Embryonic facial prominence (tissue), 1 donor: ENCODE data around the gene CACNA1B.
"Not testable (repeated sequence)": the region's sequence is repeated elsewhere in the genome, so short reads cannot be mapped to it uniquely, and the experiment has no call there.

Experiments used
- DNase-seq: peaks from one replicate; pipeline ENCODE4 v3.0.0-alpha.2; 2016; ENCODE audit errors: extremely low spot score

CACNA1B gene

GRCh38 chr9:138071292-138071691, 193.7 kb downstream of the CACNA1B start:
- DNase-seq, result no peak

- no peak for DNase-seq
These were observed 194.1 kb downstream of the CACNA1B start for GRCh38 chr9:138071731-138072130.

DNA sequence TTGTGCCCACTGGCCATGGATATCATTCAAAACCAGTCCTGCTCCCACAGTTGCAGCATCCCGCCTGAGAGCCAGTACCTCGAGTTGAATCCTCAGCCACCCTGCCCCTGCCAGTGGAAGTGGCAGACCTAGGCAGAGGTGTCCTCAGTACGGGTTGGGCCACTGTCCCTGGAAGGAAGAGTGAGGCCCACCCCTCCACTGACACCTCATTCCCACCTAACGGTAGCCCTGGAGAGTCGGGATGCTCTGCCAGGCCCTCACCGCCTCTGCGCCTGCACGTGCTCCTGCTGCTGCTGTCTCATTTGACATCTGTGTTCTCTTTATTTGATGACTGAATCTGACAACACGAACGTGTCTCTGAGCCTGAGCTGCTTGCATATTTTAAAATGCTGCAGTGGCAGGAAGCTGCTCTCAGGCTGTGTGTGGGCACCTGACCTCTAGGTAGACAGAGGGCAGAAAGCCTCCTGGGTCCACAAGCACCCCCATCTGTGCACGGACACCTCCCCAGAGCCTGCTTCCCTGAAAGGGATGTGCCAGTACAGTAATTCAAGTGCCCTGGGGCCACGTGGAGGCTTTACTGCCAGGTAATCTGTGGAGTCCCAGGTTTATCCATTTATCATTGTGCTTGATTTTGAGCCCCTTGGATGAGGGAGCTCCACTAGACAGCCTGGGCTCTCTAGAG, 194.7 kb downstream of the CACNA1B start:
- no peak for DNase-seq

DNA sequence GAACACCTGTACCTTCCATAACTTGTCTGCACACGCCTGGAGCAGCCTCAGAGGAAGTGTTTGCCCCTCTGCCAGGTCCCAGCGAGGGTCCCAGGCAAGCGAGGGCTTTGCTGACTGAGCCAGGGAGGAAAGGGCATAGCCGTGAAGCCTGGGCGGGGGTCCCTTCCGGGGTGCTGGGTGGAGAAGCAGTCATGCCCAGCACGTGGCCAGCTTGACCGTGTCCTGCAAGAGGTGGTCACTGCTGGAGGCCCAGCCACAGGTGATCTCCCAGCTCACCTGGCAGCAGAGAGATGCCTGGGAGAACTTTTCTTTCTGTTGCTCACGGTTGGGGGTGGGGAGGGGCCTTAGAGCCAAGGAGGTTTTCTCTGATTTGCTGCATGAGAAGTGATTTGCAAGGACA, 195.3 kb downstream of the CACNA1B start:
- DNase-seq, result no peak

DNA sequence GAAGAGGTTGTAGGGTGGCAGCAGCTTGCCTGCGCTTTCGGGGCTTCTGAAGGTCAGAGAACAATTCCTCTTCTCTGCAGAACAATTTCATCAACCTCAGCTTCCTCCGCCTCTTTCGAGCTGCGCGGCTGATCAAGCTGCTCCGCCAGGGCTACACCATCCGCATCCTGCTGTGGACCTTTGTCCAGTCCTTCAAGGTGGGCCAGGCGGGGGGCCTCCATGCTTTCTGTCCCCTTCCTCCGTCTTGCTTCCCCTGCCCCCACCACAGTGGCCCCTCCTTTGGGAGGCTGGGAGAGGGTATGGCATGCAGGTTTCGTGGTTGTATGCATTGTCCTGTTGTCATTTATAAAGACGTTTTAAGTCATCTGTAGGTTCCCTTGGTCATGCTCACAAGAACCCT, 195.8 kb downstream of the CACNA1B start:
- no peak for DNase-seq

- DNase-seq, result no peak
These were observed 196.2 kb downstream of the CACNA1B start for GRCh38 chr9:138073808-138074207.

- DNase-seq, result no peak
These were observed 196.9 kb downstream of the CACNA1B start for GRCh38 chr9:138074516-138074915.

- DNase-seq, result no peak
These were observed 197.9 kb downstream of the CACNA1B start for GRCh38 chr9:138075496-138075895.

DNA sequence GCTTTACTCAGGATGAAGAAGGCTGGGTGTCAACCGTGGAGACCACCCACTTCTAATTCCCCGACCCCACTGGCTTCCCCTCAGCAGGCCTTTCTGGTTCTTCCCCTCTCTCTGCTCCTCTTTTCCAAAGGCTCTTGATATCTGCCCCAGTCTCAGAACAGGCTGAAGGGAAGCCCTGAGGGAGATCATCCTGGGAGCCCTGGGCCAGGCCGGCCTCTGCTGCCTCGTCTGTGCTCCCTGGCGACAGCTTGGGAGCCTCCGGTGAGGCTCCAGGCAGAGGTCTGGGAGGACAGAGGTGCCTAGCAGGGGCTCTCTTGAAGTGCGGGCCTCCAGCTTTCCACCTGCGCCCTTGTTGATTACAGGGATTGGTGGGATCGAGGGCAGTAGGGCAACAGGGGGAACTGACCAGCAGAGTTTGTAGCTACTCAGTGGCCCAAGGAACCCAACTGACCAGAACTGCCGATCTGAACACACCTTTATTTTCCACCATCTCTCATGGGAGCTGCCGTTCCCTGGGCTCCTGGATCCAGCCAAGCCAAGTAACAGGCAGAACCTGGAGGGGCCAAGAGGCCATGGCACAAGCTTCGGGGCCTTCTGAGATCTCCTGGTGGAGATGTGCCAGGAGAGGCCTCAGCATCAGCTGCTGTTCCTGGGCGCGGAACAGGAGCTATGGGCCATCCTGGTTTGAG, 198.5 kb downstream of the CACNA1B start:
- DNase-seq, result no peak

DNA sequence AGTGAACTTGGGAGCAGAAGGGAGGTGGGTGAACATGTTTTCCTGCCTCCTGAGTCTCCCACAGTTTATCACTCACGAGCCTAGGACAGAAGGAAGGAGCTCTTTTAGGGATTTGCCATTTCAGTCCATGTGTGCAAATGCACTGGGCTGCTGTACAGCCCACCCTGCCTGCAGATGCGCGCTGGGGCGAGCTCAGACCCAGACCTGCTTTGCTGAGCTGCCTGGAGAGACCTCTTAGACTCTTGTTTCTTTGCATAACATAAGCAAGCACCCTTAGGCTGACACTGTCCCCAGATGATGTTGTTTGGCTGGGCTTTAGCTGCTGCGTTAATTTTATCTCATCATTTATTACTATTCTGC, 199.0 kb downstream of the CACNA1B start:
- no peak for DNase-seq

GRCh38 chr9:138077126-138077525, 199.5 kb downstream of the CACNA1B start:
- no peak for DNase-seq

DNA sequence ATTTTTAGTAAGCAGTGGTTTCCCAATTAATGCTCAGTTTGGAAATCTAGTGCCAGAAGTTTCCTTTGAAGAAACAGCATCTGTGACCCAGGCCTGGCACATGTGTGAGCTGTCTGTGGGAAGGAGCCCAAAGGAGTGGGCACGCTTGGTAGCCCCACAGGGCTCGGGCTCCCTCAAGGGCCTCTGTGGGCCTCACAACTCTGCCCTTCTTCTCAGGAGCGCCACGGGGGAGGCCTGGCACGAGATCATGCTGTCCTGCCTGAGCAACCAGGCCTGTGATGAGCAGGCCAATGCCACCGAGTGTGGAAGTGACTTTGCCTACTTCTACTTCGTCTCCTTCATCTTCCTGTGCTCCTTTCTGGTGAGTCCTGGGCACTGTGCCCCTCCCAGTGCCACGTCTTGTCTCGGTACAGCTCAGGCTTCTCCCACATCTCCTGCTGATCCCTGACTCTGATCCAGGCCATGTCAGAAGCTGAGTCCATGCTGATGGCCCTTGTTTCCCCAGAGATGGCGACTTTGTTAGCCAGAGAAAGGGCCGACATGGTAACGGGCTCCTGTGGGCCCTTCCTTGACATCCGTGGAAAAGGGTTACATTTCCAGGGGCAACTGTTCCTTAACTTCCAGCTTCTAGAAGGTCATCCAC, 200.4 kb downstream of the CACNA1B start:
- no peak for DNase-seq

DNA sequence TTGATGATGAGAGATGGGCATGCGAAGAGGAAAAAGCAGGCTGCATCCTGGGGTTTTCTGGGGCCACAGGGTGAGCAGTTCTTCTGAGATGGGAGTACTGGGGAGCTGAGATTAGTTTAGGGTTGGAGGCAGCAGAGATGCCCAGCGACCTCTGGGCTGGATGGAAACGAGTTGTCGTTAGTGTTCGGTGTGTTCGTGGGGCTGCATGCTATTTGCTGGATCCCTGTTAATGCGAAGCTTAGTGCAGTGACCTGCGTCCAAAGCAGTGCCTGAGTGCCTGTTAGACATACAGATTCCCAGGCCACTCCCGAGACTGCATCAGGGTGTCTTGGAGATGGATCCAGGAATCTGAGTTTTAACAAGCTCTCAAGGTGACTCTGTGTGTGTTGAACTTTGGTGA, 201.3 kb downstream of the CACNA1B start:
- no peak for DNase-seq

DNA sequence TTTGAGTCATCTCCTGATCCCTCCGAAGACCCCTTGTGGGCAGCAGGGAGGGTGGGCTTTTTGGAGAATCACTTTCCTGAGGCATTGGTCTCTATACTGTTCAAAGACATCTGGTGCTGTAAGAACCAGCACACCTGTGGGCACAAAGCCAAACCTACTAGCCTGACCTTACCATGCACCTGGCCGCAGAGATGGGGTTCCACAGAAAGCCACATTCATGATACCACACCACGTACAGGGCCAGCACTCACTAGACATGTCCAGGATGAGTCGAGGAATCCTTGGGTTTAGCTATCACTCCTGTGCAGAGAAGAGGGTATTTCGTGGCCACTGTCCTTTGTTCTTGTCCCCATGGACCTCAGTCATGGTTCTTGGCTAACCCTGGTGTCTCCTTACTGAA, 203.4 kb downstream of the CACNA1B start:
- no peak for DNase-seq

- DNase-seq, result no peak
These were observed 205.5 kb downstream of the CACNA1B start for GRCh38 chr9:138082918-138083636.

GRCh38 chr9:138083873-138084272, 206.3 kb downstream of the CACNA1B start:
- no peak for DNase-seq

DNA sequence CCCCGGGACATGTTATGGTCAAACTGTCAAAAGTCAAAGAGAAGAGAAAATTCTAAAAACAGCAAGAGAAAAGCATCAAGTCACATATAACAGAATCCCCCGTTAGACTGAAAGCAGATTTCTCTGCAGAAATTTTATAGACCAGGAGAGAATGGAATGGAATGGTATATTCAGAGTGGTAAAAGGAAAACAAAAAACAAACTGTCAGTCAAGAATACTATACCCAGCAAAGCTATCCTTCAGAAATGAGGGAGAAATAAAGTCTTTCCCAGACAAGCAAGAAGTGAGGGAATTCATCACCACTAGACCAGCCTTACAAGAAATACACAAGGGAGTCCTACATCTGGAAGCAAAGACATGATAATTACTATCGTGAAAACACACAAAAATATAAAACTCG, 208.0 kb downstream of the CACNA1B start:
- DNase-seq, result no peak

GRCh38 chr9:138092057-138092456, 214.5 kb downstream of the CACNA1B start:
- not testable (repeated sequence) for DNase-seq

GRCh38 chr9:138094028-138094427, 216.4 kb downstream of the CACNA1B start:
- no peak for DNase-seq

DNA sequence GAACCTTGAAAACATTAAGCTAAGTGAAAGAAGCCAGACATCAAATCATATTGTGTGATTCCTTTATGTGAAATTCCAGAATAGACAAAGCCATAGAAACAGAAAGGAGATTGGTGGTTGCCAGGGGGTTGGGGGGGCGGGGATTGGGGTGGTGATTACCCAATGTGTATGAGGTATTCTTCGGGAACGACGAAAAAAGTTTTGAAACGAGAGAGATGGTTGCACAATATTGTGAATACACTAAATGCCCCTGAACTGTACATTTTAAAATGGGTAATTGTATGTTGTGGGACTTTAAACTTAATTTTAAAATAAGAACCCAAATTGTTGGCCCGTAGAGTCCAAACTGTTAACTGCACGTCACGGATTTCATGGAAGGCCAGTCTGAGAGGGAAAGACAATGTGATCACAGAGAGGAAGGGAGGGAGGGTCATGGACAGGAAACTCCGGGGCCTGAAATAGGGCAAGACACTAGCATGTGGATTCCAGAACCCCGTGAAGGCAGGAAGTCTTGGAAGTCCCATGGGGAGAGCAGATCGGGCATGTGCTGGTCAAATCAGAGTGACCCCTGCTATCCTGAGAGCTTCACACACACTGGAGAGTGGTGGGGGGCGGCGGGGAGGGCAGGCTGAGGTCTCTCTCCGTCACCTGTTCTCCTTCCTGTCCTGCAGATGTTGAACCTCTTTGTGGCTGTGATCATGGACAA, 218.4 kb downstream of the CACNA1B start:
- DNase-seq, result no peak

- no peak for DNase-seq
These were observed 218.9 kb downstream of the CACNA1B start for GRCh38 chr9:138096519-138096845.

GRCh38 chr9:138097501-138097991, 220.0 kb downstream of the CACNA1B start:
- DNase-seq, result no peak
